MCF 10A (cell line): ENCODE measurements around the gene DPPA4. TPM values are rescaled to one million over a fixed set of nuclear protein-coding genes. Genes with fewer than 3 reads are reported as not detected.

Experiments
- BruUV-seq: library from RNA; stranded (reverse); fragments of 400-500 nt; replicated peaks from 2 replicates; lab custom pipeline; 2021; lab: Mats Ljungman, UMichigan
- CTCF ChIA-PET: fragments of 300-600 bp; sonication (Branson Sonifier 250); formaldehyde crosslinking; extraction: SDS; loops from one replicate; lab custom pipeline; 2021; ENCODE audit warnings: antibody characterized with exemption, inconsistent platforms; lab: Yijun Ruan, JAX
- POLR2A ChIA-PET: fragments of 300-600, 350-650 bp; sonication (Branson Sonifier 250); formaldehyde crosslinking; extraction: SDS; loops from one replicate; lab custom pipeline; 2020; ENCODE audit warnings: antibody characterized with exemption, inconsistent platforms; lab: Yijun Ruan, JAX
- DNase-seq: peaks from one replicate; pipeline ENCODE4 v3.0.0-alpha.2; 2018; ENCODE audit not compliant: unreplicated experiment
- H3K27ac Mint-ChIP-seq: one replicate; pipeline ENCODE4 v1.8.0; 2022; ENCODE audit warnings: mild to moderate bottlenecking, low read depth, mixed read lengths; ENCODE audit not compliant: unreplicated experiment
- H3K27me3 Mint-ChIP-seq: one replicate; pipeline ENCODE4 v1.8.0; 2022; ENCODE audit warnings: mixed read lengths; ENCODE audit not compliant: insufficient read depth, unreplicated experiment
- H3K36me3 Mint-ChIP-seq: one replicate; pipeline ENCODE4 v1.8.0; 2022; ENCODE audit warnings: mild to moderate bottlenecking, moderate library complexity, mixed read lengths; ENCODE audit not compliant: insufficient read depth, unreplicated experiment
- H3K4me1 Mint-ChIP-seq: one replicate; pipeline ENCODE4 v1.8.0; 2022; ENCODE audit warnings: mixed read lengths; ENCODE audit not compliant: insufficient read depth, unreplicated experiment
- H3K4me3 Mint-ChIP-seq: one replicate; pipeline ENCODE4 v1.8.0; 2022; ENCODE audit warnings: mild to moderate bottlenecking, moderate library complexity, mixed read lengths; ENCODE audit not compliant: unreplicated experiment
- H3K9me3 Mint-ChIP-seq: one replicate; pipeline ENCODE4 v1.8.0; 2022; ENCODE audit warnings: mixed read lengths; ENCODE audit not compliant: unreplicated experiment
- intact Hi-C: fragments of 100-400 bp; cut with micrococcal nuclease; formaldehyde crosslinking; loops from 2 replicates; pipeline ENCODE4 v1.14.1; 2022
- total RNA-seq: library from RNA; stranded (reverse); gene quantifications from 2 replicates; pipeline ENCODE4 v1.2.3, GENCODE V29; 2022
- TF ChIP-seq, protein P1 (sequence below): fragments of 200-600 bp; IDR thresholded peaks from one replicate; pipeline ENCODE4 v1.8.0; 2022; ENCODE audit warnings: antibody characterized with exemption, mild to moderate bottlenecking; ENCODE audit not compliant: unreplicated experiment

DPPA4 gene
- total RNA-seq, 1 experiment from 2014 or later = not detected

DNA sequence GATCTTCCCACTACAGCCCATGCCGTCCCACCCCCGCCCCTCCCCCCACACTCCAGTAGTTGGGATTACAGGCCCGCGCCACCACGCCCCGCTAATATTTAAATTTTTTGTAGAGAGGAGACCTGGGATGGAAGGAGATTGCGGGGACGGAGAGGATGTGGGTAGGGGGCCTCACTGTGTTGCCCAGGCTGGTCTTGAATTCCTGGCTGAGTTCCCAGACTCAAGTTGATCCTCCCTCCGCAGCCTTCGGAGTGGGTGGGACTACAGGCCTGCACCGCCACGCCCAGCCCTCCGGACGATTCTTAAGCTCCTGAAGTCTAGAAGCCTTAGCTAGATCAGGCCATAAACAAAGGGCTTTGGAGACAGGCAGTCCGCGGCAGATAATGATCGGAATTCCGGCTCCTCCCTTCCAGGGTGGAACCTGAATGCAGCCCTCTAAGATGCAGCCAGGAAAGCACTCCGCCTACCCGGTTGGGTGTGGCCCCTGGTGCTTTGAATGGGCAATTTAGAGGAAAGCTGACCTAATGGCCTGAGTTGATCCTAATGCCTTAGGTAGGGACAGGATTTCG, 21.1 kb downstream of the DPPA4 start, which contains the start of gene DPPA2:
TSS of gene DPPA2 (minus strand) at position 356 of the 569 bp plus-strand sequence. CDS start 1,975 bp downstream, outside the sequence.
- H3K9me3 Mint-ChIP-seq = no peaks in the 10 kb centered on the region
- no peaks in the 10 kb centered on the region for H3K36me3 Mint-ChIP-seq
- H3K4me1 Mint-ChIP-seq = no peaks in the 10 kb centered on the region
- TF ChIP-seq, protein P1, sequence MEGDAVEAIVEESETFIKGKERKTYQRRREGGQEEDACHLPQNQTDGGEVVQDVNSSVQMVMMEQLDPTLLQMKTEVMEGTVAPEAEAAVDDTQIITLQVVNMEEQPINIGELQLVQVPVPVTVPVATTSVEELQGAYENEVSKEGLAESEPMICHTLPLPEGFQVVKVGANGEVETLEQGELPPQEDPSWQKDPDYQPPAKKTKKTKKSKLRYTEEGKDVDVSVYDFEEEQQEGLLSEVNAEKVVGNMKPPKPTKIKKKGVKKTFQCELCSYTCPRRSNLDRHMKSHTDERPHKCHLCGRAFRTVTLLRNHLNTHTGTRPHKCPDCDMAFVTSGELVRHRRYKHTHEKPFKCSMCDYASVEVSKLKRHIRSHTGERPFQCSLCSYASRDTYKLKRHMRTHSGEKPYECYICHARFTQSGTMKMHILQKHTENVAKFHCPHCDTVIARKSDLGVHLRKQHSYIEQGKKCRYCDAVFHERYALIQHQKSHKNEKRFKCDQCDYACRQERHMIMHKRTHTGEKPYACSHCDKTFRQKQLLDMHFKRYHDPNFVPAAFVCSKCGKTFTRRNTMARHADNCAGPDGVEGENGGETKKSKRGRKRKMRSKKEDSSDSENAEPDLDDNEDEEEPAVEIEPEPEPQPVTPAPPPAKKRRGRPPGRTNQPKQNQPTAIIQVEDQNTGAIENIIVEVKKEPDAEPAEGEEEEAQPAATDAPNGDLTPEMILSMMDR = no peak
- H3K4me3 Mint-ChIP-seq = no peak within 1 kb of the TSS
- CTCF ChIA-PET = no interaction called here
- BruUV-seq = no TSS peak
- no peak for DNase-seq
- H3K27ac Mint-ChIP-seq = no peak within 1 kb of the TSS
- POLR2A ChIA-PET = no interaction called here
- no peaks in the 10 kb centered on the region for H3K27me3 Mint-ChIP-seq
- intact Hi-C loops = no loop called here

DNA sequence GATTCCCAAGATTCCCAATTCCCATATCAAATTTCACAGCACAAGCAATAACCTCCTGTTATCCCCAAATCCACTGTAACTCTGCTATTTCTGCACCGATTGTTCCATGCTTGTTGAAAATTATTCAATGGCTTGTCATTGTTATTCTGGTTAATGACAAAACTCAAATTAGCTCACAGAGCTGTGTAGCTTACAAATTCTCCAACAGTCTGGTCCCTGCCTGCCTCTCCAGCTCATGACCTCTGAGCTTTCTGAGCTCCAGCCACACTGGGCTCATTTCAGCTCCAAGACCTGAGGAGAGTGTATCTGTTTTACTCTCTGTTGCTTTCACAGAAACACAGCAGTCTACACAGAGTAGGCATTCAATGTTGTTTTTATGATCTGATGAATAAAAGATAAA, 24.3 kb downstream of the DPPA4 start:
- BruUV-seq = no TSS peak
- H3K27ac Mint-ChIP-seq = no peak overlapping the region
- no peaks in the 10 kb centered on the region for H3K36me3 Mint-ChIP-seq
- intact Hi-C loops = no loop called here
- TF ChIP-seq, protein P1 = no peak
- no peaks in the 10 kb centered on the region for H3K9me3 Mint-ChIP-seq
- no peak for DNase-seq
- H3K4me1 Mint-ChIP-seq = no peaks in the 10 kb centered on the region
- no peaks in the 10 kb centered on the region for H3K27me3 Mint-ChIP-seq
- ChIA-PET CTCF (no interaction called here), POLR2A (no interaction called here)
- H3K4me3 Mint-ChIP-seq = no peak overlapping the region

DNA sequence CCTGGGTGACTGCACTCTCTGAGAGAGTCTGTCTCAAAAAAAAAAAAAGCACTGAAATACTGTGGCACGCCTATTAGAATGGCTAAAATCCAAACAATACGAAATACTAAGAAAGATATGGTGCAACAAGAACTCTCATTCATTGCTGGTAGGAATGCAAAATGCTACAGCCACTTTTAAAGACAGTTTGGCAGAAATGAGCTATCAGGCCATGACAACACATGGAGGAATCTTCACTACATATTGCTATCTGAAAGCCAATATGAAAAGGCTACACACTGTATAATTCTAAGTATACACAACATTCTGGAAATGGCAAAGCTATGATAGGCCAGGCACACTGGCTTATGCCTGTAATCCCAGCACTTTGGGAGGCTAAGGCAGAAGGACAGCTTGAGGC, 39.9 kb downstream of the DPPA4 start:
- Mint-ChIP-seq H3K4me3 (no peak overlapping the region), H3K4me1 (no peaks in the 10 kb centered on the region), H3K27me3 (no peaks in the 10 kb centered on the region), H3K36me3 (no peaks in the 10 kb centered on the region), H3K27ac (no peak overlapping the region), H3K9me3 (peaks cover 9% of the 10 kb centered on the region)
- intact Hi-C loops = no loop called here
- TF ChIP-seq, protein P1 = no peak
- no peak for DNase-seq
- ChIA-PET CTCF (interaction anchor here (0.8 to 1.3 kb wide), 3 partner anchors 22 to 215 kb away, joined by 3 to 4 read pairs (median 3); no protein-coding TSS in a partner anchor), POLR2A (no interaction called here)
- no TSS peak for BruUV-seq

DNA sequence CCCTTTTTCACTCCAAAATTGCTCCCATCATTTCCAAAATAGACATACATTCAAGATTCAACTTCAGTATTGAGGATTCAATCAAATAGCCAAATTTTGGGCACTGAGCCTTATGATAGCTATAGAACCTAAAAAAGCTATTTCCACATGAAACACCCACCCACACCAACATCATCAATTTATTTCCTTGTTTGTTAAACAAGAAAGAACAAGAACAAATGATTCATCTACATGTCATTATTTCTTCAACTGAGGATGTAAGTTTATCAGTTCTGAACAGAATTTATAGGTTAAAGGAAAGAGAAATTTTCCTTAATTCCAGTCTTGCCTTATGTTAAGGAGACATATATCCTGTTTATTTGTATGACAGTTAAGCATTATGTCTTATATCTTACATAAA, 53.3 kb downstream of the DPPA4 start:
- H3K4me1 Mint-ChIP-seq = peaks cover 5% of the 10 kb centered on the region
- intact Hi-C loops = no loop called here
- POLR2A ChIA-PET = interaction anchor here (0.6 to 0.9 kb wide), 2 partner anchors 11 to 1046 kb away, joined by 3 to 4 read pairs; no protein-coding TSS in a partner anchor
- DNase-seq = no peak
- CTCF ChIA-PET = interaction anchor here (0.6 to 1.9 kb wide), 3 partner anchors 9 to 114 kb away, joined by 3 to 8 read pairs (median 6); no protein-coding TSS in a partner anchor
- H3K4me3 Mint-ChIP-seq = no peak overlapping the region
- no peaks in the 10 kb centered on the region for H3K9me3 Mint-ChIP-seq
- no peaks in the 10 kb centered on the region for H3K36me3 Mint-ChIP-seq
- no peaks in the 10 kb centered on the region for H3K27me3 Mint-ChIP-seq
- TF ChIP-seq, protein P1 = no peak
- no TSS peak for BruUV-seq
- no peak overlapping the region for H3K27ac Mint-ChIP-seq
